ENCODE data around the gene METTL1. TPM values are rescaled to one million over a fixed set of nuclear protein-coding genes. Genes with fewer than 3 reads are reported as not detected.

METTL1 gene
- total RNA-seq, 4 donors from 2014 or later = 6.5 to 17.7 (median 10.1) TPM

DNA sequence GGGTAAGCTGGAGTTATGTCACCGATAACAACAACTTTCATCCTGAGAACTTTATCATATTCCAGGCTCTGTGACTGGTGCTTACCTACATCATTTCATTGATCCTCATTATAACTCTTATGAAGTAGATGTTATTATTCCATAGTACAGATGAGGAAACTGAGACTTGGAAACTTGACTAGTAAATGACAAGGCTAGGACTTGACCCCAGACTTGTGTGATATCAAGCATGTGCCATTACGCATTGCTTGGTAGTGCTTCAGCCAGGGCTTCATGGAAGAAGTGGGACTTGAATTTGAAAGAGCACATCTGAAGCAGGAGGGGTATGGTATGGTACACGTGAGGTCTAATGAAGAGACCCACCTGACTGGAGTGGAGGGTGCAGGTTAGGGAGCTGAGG, 34.8 kb upstream of the METTL1 start:
- Histone ChIP-seq H3K27me3 (no peaks in the 10 kb centered on the region), H3K4me3 (no peak overlapping the region), H3K36me3 (peaks cover 3 to 91% (median 23%) of the 10 kb centered on the region in 3 donors), H3K9me3 (no peaks in the 10 kb centered on the region), H3K4me1 (peaks cover 0 to 10% (median 0%) of the 10 kb centered on the region in 4 donors), H3K27ac (no peak overlapping the region)
- TF ChIP-seq EP300 (IDR thresholded peaks at IDR 0.05) (no peak), POLR2A (IDR thresholded peaks at IDR 0.05) (no peak)
- TF ChIP-seq, protein P1, sequence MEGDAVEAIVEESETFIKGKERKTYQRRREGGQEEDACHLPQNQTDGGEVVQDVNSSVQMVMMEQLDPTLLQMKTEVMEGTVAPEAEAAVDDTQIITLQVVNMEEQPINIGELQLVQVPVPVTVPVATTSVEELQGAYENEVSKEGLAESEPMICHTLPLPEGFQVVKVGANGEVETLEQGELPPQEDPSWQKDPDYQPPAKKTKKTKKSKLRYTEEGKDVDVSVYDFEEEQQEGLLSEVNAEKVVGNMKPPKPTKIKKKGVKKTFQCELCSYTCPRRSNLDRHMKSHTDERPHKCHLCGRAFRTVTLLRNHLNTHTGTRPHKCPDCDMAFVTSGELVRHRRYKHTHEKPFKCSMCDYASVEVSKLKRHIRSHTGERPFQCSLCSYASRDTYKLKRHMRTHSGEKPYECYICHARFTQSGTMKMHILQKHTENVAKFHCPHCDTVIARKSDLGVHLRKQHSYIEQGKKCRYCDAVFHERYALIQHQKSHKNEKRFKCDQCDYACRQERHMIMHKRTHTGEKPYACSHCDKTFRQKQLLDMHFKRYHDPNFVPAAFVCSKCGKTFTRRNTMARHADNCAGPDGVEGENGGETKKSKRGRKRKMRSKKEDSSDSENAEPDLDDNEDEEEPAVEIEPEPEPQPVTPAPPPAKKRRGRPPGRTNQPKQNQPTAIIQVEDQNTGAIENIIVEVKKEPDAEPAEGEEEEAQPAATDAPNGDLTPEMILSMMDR (IDR thresholded peaks at IDR 0.05) = no peak
- DNase-seq (ENCODE audit: low spot score in 2 of 2) = no peak
- WGBS, 2 donors = 95 to 96% methylated on average over 3 of the region's 3 CpGs

DNA sequence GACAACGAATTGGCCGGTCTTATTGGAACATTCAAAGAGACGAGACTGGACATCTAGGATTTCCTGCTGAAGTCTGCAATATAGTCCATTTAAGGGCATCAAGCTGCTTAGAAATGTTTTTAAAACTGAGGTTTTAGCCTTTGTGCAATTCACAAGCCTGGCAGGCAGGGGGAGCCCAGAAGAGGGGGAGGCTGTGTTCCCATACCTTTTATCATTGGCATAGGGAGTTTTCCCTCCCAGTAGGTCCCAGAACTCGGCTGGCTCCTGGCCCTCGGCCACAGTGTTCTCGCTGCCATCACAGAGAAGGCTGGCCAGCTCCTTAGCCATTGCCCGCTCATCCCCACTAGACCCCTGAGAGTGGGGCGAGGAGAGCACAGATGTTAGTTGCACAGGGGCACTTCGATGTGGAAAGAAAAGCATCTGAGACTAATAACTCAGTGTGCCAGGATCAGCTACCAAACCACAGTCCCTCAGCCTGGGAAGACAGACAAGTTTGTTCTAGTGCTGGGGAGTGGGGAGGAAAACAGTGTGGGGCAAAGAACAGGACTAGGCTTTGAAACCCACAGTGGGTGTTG, 31.5 kb upstream of the METTL1 start:
- peak in 1 of 2 donors; percentile 26 for DNase-seq (ENCODE audit: low spot score in 2 of 2)

DNA sequence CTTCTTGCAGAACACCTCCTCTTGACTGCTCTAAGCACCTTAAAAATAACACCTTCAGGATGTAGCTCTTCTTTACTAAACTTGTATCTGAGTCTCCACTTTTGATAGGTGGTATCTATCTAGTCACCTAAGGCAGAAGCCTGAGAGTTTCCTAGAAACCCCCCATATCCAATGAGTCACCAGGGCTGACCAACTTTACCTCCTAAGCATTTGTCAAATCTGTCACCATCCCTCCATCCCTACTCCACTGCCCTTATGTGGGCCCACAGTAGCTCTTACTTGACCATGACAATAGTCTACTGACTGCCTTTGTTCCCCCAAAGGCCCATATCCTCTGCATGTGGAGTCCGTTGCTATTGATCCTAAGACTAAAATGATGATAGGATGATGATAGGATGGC, 30.7 kb upstream of the METTL1 start:
- no peak overlapping the region for H3K4me3 ChIP-seq
- H3K27me3 ChIP-seq = no peaks in the 10 kb centered on the region
- 93 to 95% methylated on average over 1 of the region's 1 CpG for WGBS, 2 donors
- H3K27ac ChIP-seq = no peak overlapping the region
- peaks cover 3 to 90% (median 22%) of the 10 kb centered on the region in 3 donors for H3K36me3 ChIP-seq
- H3K9me3 ChIP-seq = no peaks in the 10 kb centered on the region
- TF ChIP-seq POLR2A (IDR thresholded peaks at IDR 0.05) = no peak
- TF ChIP-seq EP300 (IDR thresholded peaks at IDR 0.05) = no peak
- TF ChIP-seq, protein P1 (IDR thresholded peaks at IDR 0.05) = no peak
- DNase-seq (ENCODE audit: low spot score in 2 of 2) = no peak
- H3K4me1 ChIP-seq = peaks cover 0 to 10% (median 0%) of the 10 kb centered on the region in 4 donors

More for the DNA sequence above, 31.5 kb upstream of the METTL1 start:
- Histone ChIP-seq H3K27me3 (no peaks in the 10 kb centered on the region), H3K4me1 (peaks cover 0 to 10% (median 0%) of the 10 kb centered on the region in 4 donors), H3K4me3 (no peak overlapping the region), H3K9me3 (no peaks in the 10 kb centered on the region), H3K27ac (peak overlapping the region in 2 of 4 donors; percentile 9 to 58), H3K36me3 (peaks cover 3 to 91% (median 24%) of the 10 kb centered on the region in 3 donors)
- WGBS, 2 donors = 44 to 49% methylated on average over 9 of the region's 9 CpGs
- TF ChIP-seq, protein P1 (IDR thresholded peaks at IDR 0.05) = peak; percentile 59 to 78 (median 74)
- TF ChIP-seq POLR2A (IDR thresholded peaks at IDR 0.05) = no peak

DNA sequence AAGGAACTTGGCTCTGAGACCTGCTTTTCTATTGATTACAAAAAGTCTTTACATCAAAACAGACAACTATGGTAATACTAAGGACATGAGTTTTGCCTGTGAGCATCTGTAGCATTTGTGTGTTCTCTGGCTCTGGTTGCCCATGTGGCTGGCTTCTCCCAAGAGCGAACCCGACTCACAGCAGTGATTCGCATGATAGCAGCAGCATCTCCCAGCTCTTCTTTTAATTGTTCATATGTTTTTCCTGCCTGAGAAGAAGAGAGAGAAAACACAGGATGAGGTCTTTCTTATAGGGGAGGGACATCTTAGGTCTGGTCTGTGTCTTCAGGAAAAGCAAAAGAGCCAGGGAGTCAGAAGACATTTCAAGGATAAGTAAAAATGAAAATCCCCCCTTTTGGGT, 29.1 kb upstream of the METTL1 start:
- TF ChIP-seq POLR2A (IDR thresholded peaks at IDR 0.05) (no peak), EP300 (IDR thresholded peaks at IDR 0.05) (no peak)
- TF ChIP-seq, protein P1 (IDR thresholded peaks at IDR 0.05) = no peak
- Histone ChIP-seq H3K9me3 (no peaks in the 10 kb centered on the region), H3K4me3 (no peak overlapping the region), H3K27me3 (no peaks in the 10 kb centered on the region), H3K27ac (no peak overlapping the region), H3K4me1 (peaks cover 0 to 10% (median 0%) of the 10 kb centered on the region in 4 donors), H3K36me3 (peaks cover 3 to 90% (median 31%) of the 10 kb centered on the region in 3 donors)
- DNase-seq (ENCODE audit: low spot score in 2 of 2) = no peak
- WGBS, 2 donors = 91% methylated on average over 3 of the region's 3 CpGs

DNA sequence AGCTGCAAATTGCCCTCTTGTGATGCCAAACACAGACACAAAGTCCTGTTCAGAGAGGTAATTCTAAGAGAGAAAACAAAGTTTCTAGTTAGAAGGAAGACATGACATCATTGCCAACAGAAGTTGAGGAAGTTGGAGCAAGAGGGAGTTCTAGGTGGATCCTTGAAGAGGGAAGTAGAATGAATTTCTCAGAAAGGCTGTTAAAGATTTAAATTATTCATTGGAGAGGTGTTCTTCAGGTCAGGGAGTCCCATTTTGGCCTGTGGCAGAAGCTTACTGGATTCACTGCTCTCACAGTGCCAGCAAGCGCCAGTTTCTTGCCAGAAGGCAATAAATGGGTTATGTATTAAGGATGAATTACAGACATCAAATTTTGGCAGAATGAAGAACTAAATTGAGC, 26.0 kb upstream of the METTL1 start:
- DNase-seq (ENCODE audit: low spot score in 2 of 2) = no peak
- Histone ChIP-seq H3K4me3 (no peak overlapping the region), H3K36me3 (peaks cover 4 to 97% (median 37%) of the 10 kb centered on the region in 3 donors), H3K27me3 (no peaks in the 10 kb centered on the region), H3K27ac (no peak overlapping the region), H3K9me3 (no peaks in the 10 kb centered on the region), H3K4me1 (peaks cover 0 to under 1% (median 0%) of the 10 kb centered on the region in 4 donors)
- TF ChIP-seq POLR2A (IDR thresholded peaks at IDR 0.05) (no peak), EP300 (IDR thresholded peaks at IDR 0.05) (no peak)
- TF ChIP-seq, protein P1 (IDR thresholded peaks at IDR 0.05) = no peak
- WGBS, 2 donors = 96 to 98% methylated on average over 1 of the region's 1 CpG

Data from tibial nerve (tissue), 4 donors.